Peyer's patch (tissue), 4 donors: ENCODE measurements around the gene ATOH8.

Experiments
- POLR2A ChIP-seq, 2 donors: fragments of 450-650 bp; IDR thresholded peaks; one replicate each; pipeline ENCODE4 v1.5.1; 2017; ENCODE audit warnings: antibody characterized with exemption in 2 of 2, mild to moderate bottlenecking in 2 of 2, moderate library complexity in 2 of 2
- TF ChIP-seq, protein P1 (sequence below), 6 experiments: fragments of 450-650 bp in 4 of 6; fragments of 200-600 bp in 2 of 6; sonication (generic) in 1 of 6; IDR thresholded peaks; one replicate each; pipeline ENCODE4 v1.5.1; 2017 to 2019; ENCODE audit warnings: antibody characterized with exemption in 6 of 6, mild to moderate bottlenecking in 3 of 6, moderate library complexity in 1 of 6

DNA sequence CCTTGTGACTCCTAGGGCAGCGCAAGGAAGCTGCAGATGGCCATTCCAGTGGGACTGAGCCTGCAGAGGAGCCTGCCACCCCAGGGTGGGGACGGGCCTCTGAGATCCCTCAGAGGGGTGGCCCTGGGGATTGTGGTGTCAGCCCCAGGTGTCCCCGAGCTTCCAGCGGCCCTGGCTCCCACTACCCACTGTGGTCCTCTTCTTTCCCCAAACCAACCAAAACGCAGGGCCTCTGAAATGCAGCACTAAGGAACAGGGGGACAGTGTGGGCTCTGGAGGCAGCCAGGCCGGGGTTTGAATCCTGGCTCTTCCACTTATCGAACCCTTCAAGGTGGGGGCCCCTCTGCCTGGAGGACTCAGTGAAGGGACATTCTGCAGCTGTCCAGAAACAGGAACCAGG, 32.7 kb downstream of the ATOH8 start:
- no peak for TF ChIP-seq POLR2A (IDR thresholded peaks at IDR 0.05)
- TF ChIP-seq, protein P1, sequence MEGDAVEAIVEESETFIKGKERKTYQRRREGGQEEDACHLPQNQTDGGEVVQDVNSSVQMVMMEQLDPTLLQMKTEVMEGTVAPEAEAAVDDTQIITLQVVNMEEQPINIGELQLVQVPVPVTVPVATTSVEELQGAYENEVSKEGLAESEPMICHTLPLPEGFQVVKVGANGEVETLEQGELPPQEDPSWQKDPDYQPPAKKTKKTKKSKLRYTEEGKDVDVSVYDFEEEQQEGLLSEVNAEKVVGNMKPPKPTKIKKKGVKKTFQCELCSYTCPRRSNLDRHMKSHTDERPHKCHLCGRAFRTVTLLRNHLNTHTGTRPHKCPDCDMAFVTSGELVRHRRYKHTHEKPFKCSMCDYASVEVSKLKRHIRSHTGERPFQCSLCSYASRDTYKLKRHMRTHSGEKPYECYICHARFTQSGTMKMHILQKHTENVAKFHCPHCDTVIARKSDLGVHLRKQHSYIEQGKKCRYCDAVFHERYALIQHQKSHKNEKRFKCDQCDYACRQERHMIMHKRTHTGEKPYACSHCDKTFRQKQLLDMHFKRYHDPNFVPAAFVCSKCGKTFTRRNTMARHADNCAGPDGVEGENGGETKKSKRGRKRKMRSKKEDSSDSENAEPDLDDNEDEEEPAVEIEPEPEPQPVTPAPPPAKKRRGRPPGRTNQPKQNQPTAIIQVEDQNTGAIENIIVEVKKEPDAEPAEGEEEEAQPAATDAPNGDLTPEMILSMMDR (IDR thresholded peaks at IDR 0.05), result no peak
